Nephron progenitor cell (in vitro differentiated cells): ENCODE measurements around the gene SLC35A5.

Source experiments
- DNase-seq: peaks from one replicate; pipeline ENCODE4 v3.0.0; 2021
- H3K27ac Mint-ChIP-seq: 2 replicates; pipeline ENCODE4 v1.8.0; 2021; ENCODE audit warnings: mild to moderate bottlenecking, moderate library complexity, mixed read lengths
- H3K27me3 Mint-ChIP-seq: 2 replicates; pipeline ENCODE4 v1.8.0; 2021; ENCODE audit warnings: mild to moderate bottlenecking, low read depth, mixed read lengths; ENCODE audit not compliant: poor library complexity
- H3K36me3 Mint-ChIP-seq: 2 replicates; pipeline ENCODE4 v1.8.0; 2021; ENCODE audit warnings: low read depth, mixed read lengths
- H3K4me1 Mint-ChIP-seq: 2 replicates; pipeline ENCODE4 v1.8.0; 2021; ENCODE audit warnings: mixed read lengths
- H3K4me3 Mint-ChIP-seq: 2 replicates; pipeline ENCODE4 v1.8.0; 2021; ENCODE audit warnings: mild to moderate bottlenecking, moderate library complexity, mixed read lengths
- H3K9me3 Mint-ChIP-seq: 2 replicates; pipeline ENCODE4 v1.8.0; 2021; ENCODE audit warnings: mild to moderate bottlenecking, moderate library complexity, mixed read lengths
- CTCF ChIP-seq: fragments of 200-600 bp; sonication (generic); IDR thresholded peaks from 2 replicates; pipeline ENCODE4 v1.5.0; 2021; ENCODE audit warnings: antibody characterized with exemption

Gene SLC35A5

GRCh38 chr3:112582244-112582874 is 20.5 kb downstream of the SLC35A5 start:
- TF ChIP-seq CTCF = peak; percentile 54
- no peak overlapping the region for H3K27ac Mint-ChIP-seq
- H3K4me3 Mint-ChIP-seq = no peak overlapping the region
- peak; percentile 27 for DNase-seq
- peaks cover 32% of the 10 kb centered on the region for H3K36me3 Mint-ChIP-seq
- no peaks in the 10 kb centered on the region for H3K27me3 Mint-ChIP-seq
- H3K4me1 Mint-ChIP-seq = no peaks in the 10 kb centered on the region
- no peaks in the 10 kb centered on the region for H3K9me3 Mint-ChIP-seq

- no peak for DNase-seq
- Mint-ChIP-seq H3K9me3 (no peaks in the 10 kb centered on the region), H3K27me3 (no peaks in the 10 kb centered on the region), H3K4me1 (no peaks in the 10 kb centered on the region), H3K4me3 (no peak overlapping the region), H3K36me3 (peaks cover 38% of the 10 kb centered on the region), H3K27ac (no peak overlapping the region)
- TF ChIP-seq CTCF = no peak
Observed at GRCh38 chr3:112583105-112583504, 21.3 kb downstream of the SLC35A5 start.

DNA sequence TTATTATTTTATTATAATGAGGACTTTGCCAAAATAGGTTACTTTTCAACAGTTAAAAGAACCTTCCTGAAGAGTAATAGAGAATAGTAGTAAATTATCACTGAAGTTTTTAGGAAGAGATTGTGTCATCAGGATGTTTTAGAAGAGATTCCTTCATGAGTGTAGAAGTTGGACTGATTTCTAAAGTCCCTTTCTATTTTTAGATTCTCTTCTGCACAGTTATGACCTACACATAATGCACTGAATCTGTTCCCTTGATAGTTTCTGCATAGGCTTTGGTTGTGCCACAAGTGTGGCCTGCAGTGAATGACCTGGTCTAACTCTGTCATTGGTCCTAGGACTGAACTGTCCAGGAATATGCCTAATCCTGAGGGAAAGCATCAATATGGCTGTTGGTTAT is 23.9 kb downstream of the SLC35A5 start:
- Mint-ChIP-seq H3K4me3 (no peak overlapping the region), H3K36me3 (peaks cover 44% of the 10 kb centered on the region), H3K4me1 (no peaks in the 10 kb centered on the region), H3K27me3 (no peaks in the 10 kb centered on the region), H3K9me3 (no peaks in the 10 kb centered on the region), H3K27ac (peak overlapping the region; percentile 85)
- DNase-seq = no peak
- TF ChIP-seq CTCF = no peak

DNA sequence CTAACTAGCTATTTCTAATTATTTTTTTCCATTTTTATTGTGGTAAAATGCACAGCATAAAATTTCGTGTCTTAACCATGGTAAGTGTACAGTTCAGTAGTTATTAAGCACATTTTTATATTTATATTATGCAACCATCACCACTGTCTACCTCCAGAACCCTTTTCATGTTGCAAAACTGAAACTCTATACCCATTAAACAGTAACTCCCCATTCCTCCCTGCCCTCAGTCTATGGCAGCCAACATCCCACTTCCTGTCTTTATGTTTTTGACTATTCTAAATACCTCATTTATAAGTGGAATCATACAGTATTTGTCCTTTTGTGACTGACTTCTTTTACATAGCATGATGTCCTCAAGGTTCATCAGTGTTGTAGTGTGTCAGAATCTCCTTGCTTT is 25.5 kb downstream of the SLC35A5 start:
- DNase-seq = no peak
- Mint-ChIP-seq H3K27me3 (no peaks in the 10 kb centered on the region), H3K27ac (no peak overlapping the region), H3K4me3 (no peak overlapping the region), H3K36me3 (peaks cover 54% of the 10 kb centered on the region), H3K4me1 (no peaks in the 10 kb centered on the region), H3K9me3 (peaks cover 2% of the 10 kb centered on the region)
- no peak for TF ChIP-seq CTCF

DNA sequence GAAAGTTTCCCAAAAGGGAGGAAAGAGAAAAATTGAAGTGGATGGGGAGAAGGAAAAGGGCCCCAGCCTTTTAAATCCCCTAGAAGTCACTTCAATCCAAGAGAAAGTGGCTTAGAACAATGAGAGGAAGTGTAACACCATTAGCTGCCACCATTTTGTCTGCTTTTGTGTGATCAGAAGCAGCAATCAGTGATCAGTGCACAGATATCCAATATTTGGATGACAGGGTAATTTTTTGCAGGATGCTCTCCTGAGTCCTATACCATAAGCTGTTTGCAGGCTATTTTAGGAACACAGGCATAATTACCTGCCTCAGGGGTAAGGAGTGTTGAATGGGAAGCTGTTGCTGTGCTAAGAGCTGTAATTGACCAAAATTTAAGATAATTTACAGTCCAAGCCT is 31.4 kb downstream of the SLC35A5 start:
- DNase-seq = no peak
- H3K27me3 Mint-ChIP-seq = no peaks in the 10 kb centered on the region
- TF ChIP-seq CTCF = no peak
- no peaks in the 10 kb centered on the region for H3K4me1 Mint-ChIP-seq
- peaks cover 10% of the 10 kb centered on the region for H3K9me3 Mint-ChIP-seq
- no peak overlapping the region for H3K27ac Mint-ChIP-seq
- H3K36me3 Mint-ChIP-seq = peaks cover 44% of the 10 kb centered on the region
- no peak overlapping the region for H3K4me3 Mint-ChIP-seq

DNA sequence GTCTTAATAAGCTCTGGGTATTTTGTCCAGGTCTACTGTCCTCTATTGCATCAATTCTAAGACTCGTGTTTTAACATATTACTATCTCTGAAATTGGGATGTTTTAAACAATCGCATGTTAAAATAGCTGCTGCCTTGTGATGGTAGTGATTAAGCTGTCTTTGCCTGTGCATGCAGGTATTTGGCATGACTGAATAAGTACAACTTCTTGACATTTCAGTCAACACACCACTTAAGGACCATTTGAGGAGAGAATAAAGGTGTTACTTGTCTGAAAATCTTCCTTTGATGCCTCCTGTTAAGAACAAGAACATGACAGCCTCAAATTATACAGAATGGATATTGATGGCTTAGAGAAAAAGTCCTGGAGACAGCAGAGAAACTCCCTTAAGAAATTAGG is 33.0 kb downstream of the SLC35A5 start:
- Mint-ChIP-seq H3K27ac (no peak overlapping the region), H3K4me3 (no peak overlapping the region), H3K27me3 (peaks cover 3% of the 10 kb centered on the region), H3K36me3 (peaks cover 36% of the 10 kb centered on the region), H3K9me3 (peaks cover 10% of the 10 kb centered on the region), H3K4me1 (no peaks in the 10 kb centered on the region)
- no peak for DNase-seq
- TF ChIP-seq CTCF = no peak
